ENCODE data around the gene ANGEL2. TPM values are rescaled to one million over a fixed set of nuclear protein-coding genes. Genes with fewer than 3 reads are reported as not detected.
A peak's percentile ranks its signal among the peaks of the same experiment; 100 is the strongest.
"Not testable (repeated sequence)": the region's sequence is repeated elsewhere in the genome, so short reads cannot be mapped to it uniquely, and the experiment has no call there.

The ANGEL2 gene
- 46.4 and 50.8 TPM in 2 replicates for total RNA-seq

GRCh38 chr1:213015099-213016050 lies at the start of gene ANGEL2:
Gene ANGEL2 (minus strand): TSS chr1:213015867. CDS start chr1:213015671, 196 bp downstream.
- DNase-seq (ENCODE audit: low read depth, low spot score) = peak; percentile 89

- DNase-seq (ENCODE audit: low read depth, low spot score) = no peak
These were observed 45.6 kb upstream of the ANGEL2 start for GRCh38 chr1:213061263-213061662.

- no peak for DNase-seq (ENCODE audit: low read depth, low spot score)
These were observed 45.2 kb upstream of the ANGEL2 start for GRCh38 chr1:213060836-213061235.

GRCh38 chr1:213057264-213058059 lies 41.8 kb upstream of the ANGEL2 start:
- no peak for DNase-seq (ENCODE audit: low read depth, low spot score)

- DNase-seq (ENCODE audit: low read depth, low spot score) = no peak
These were observed 40.1 kb upstream of the ANGEL2 start for GRCh38 chr1:213055767-213056166.

GRCh38 chr1:213054733-213055591 lies 39.3 kb upstream of the ANGEL2 start:
- no peak for DNase-seq (ENCODE audit: low read depth, low spot score)

- no peak for DNase-seq (ENCODE audit: low read depth, low spot score)
These were observed 38.5 kb upstream of the ANGEL2 start for GRCh38 chr1:213054142-213054541.

- DNase-seq (ENCODE audit: low read depth, low spot score) = no peak
These were observed 37.8 kb upstream of the ANGEL2 start for GRCh38 chr1:213053455-213053854.

- no peak for DNase-seq (ENCODE audit: low read depth, low spot score)
These were observed 36.2 kb upstream of the ANGEL2 start for GRCh38 chr1:213051881-213052202.

GRCh38 chr1:213051127-213051880 lies 35.6 kb upstream of the ANGEL2 start, which contains the start of gene RPS6KC1:
Gene RPS6KC1 (plus strand): TSS chr1:213051241. CDS start chr1:213051405, 164 bp downstream.
- peak; percentile 30 for DNase-seq (ENCODE audit: low read depth, low spot score)

GRCh38 chr1:213050745-213051126 lies 35.1 kb upstream of the ANGEL2 start:
- no peak for DNase-seq (ENCODE audit: low read depth, low spot score)

GRCh38 chr1:213049232-213049631 lies 33.6 kb upstream of the ANGEL2 start:
- DNase-seq (ENCODE audit: low read depth, low spot score) = no peak

GRCh38 chr1:213045321-213046226 lies 29.9 kb upstream of the ANGEL2 start:
- DNase-seq (ENCODE audit: low read depth, low spot score) = not testable (repeated sequence)

- no peak for DNase-seq (ENCODE audit: low read depth, low spot score)
These were observed 25.8 kb upstream of the ANGEL2 start for GRCh38 chr1:213041443-213041842.

GRCh38 chr1:213035573-213035972 lies 19.9 kb upstream of the ANGEL2 start:
- no peak for DNase-seq (ENCODE audit: low read depth, low spot score)

- no peak for DNase-seq (ENCODE audit: low read depth, low spot score)
These were observed 19.0 kb upstream of the ANGEL2 start for GRCh38 chr1:213034713-213035112.

- no peak for DNase-seq (ENCODE audit: low read depth, low spot score)
These were observed 17.0 kb upstream of the ANGEL2 start for GRCh38 chr1:213032651-213033050.

- not testable (repeated sequence) for DNase-seq (ENCODE audit: low read depth, low spot score)
These were observed 11.4 kb upstream of the ANGEL2 start for GRCh38 chr1:213027024-213027423.

- DNase-seq (ENCODE audit: low read depth, low spot score) = no peak
These were observed 4.3 kb upstream of the ANGEL2 start for GRCh38 chr1:213020016-213020415.

- DNase-seq (ENCODE audit: low read depth, low spot score) = no peak
These were observed 3.8 kb upstream of the ANGEL2 start for GRCh38 chr1:213019450-213019849.
